Measurements from ENCODE around the gene TRIM69.

Gene TRIM69

GRCh38 chr15:44811337-44811736, 75.0 kb downstream of the TRIM69 start:
- no peak for FAIRE-seq

DNA sequence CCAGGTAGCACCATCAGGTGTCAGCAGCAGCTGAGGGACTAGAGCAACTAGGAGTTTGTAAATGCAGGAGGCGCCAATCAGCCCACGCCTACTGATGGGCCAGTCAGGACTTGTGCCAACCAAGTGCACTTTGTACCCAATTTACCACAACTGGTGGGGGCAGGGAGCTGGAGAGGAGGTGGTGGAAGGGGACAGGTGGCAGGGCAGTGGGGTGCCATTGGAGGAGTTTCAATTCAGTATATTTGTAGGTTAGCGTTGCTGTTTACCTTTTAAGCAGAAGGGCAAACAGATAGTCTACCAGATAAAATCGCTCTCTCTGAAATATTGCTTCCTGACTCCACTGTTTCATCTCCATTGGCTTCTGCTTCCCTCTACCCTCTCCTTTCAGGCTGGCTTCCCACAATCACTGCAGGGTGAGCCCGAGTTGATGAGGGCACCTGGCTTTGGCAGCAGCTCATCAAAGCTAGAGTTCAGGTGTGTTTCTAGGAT, 75.7 kb downstream of the TRIM69 start:
- no peak for FAIRE-seq

DNA sequence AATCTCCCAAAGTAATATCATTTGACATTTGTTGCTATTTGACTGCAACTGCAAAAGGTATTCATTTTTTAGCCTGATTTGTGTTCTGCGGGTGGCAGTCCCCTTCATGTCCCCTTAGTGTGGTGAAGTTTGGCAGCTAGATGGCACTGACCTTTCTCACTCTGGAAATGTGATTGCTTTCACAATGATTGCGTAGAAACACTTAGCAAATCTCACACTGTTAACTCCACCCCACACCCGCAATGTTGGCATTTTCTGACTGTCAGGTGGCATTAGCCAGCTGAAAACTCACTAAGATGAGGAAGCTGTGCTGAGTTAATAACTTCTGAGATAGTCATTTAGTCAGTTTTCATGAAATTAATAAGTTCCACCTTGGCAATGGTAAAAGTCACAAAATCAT, 76.9 kb downstream of the TRIM69 start:
- FAIRE-seq: no peak

All from TTC549 (cell line).